ENCODE data around the gene FKBP2.

GRCh38 chr11:64281957-64282770, 41.3 kb downstream of the FKBP2 start:
- TF ChIP-seq POLR2A (IDR thresholded peaks at IDR 0.05) (no peak), CTCF (IDR thresholded peaks at IDR 0.05) (no peak)

Data from esophagus squamous epithelium (tissue), 4 donors.